HepG2 (cell line): ENCODE data around the gene SELENOM. TPM values are rescaled to one million over a fixed set of nuclear protein-coding genes. Genes with fewer than 3 reads are reported as not detected.
A peak's percentile ranks its signal among the peaks of the same experiment; 100 is the strongest.
"Not testable (repeated sequence)": the region's sequence is repeated elsewhere in the genome, so short reads cannot be mapped to it uniquely, and the experiment has no call there.

Experiments used
- ATAC-seq: fragments of 200-7000 bp; cut with Tn5 transposase; 3 replicates; pipeline ENCODE4 v1.9.1; 2020; ENCODE audit warnings: mild to moderate bottlenecking, moderate library complexity
- BruUV-seq: library from RNA; stranded (reverse); fragments of 400-500 nt; replicated peaks from 2 replicates; lab custom pipeline; 2021; lab: Mats Ljungman, UMichigan
- CTCF ChIA-PET: fragments of 300-600 bp; formaldehyde crosslinking; extraction: SDS; loops from one replicate; lab custom pipeline; 2021; ENCODE audit warnings: low total read pairs, inconsistent platforms, low intra/inter-chr PET ratio; lab: Yijun Ruan, JAX
- POLR2A ChIA-PET: fragments of 350-600 bp; sonication (Branson Sonifier 250); formaldehyde crosslinking; loops from one replicate; lab custom pipeline; 2020; ENCODE audit warnings: antibody characterized with exemption, inconsistent platforms; lab: Yijun Ruan, JAX
- DNase-seq: peaks from one replicate; pipeline ENCODE4 v3.0.0-alpha.2; 2015; ENCODE audit warnings: low spot score
- FAIRE-seq: peaks from 3 replicates; lab custom pipeline; 2011; peaks lifted over from hg19 to GRCh38; lab: Jason Lieb, UNC
- H2AFZ ChIP-seq: one replicate; pipeline ENCODE4 v1.6.1; 2011; ENCODE audit warnings: low read length, inconsistent platforms
- H3K27ac ChIP-seq: fragments of 300-600 bp; 3 replicates; pipeline ENCODE4 v1.8.0; 2011; ENCODE audit warnings: mixed run types, mild to moderate bottlenecking, mixed read lengths, low read length, inconsistent platforms; ENCODE audit not compliant: insufficient read depth; ENCODE audit errors: extremely low read length
- H3K27me3 ChIP-seq, 2 experiments: fragments of 200-600 bp in 1 of 2; 2 replicates in 1 of 2; 3 replicates in 1 of 2; pipeline versions ENCODE4 v1.6.0 to v1.8.0; 2011; ENCODE audit warnings: low read length in 2 of 2, mild to moderate bottlenecking in 2 of 2, moderate library complexity in 2 of 2, inconsistent platforms in 1 of 2; ENCODE audit not compliant: insufficient read depth in 2 of 2, control insufficient read depth in 1 of 2
- H3K36me3 ChIP-seq, 2 experiments: fragments of 200-600 bp in 1 of 2; replicated peaks in 1 of 2; 2 replicates in 1 of 2; 3 replicates in 1 of 2; pipeline versions ENCODE4 v1.5.1 to v1.8.0; 2011; ENCODE audit warnings: low read length in 2 of 2, inconsistent platforms in 1 of 2; ENCODE audit not compliant: insufficient read depth in 2 of 2, control insufficient read depth in 1 of 2
- H3K4me1 ChIP-seq: 2 replicates; pipeline ENCODE4 v1.5.1; 2012; ENCODE audit warnings: low read length, inconsistent platforms; ENCODE audit not compliant: insufficient read depth
- H3K4me2 ChIP-seq: 2 replicates; pipeline ENCODE4 v1.6.0; 2011; ENCODE audit warnings: low read depth, low read length, inconsistent platforms
- H3K4me3 ChIP-seq, 3 experiments: fragments of 200-600 bp in 1 of 3; sonication (generic), shearing (Covaris generic) in 1 of 3; replicated peaks in 1 of 3; 2 replicates each; pipeline ENCODE4 v1.5.1; 2011 to 2016; ENCODE audit warnings: low read length in 3 of 3, inconsistent platforms in 2 of 3, low read depth in 2 of 3, mild to moderate bottlenecking in 2 of 3, control low read depth in 1 of 3, mixed read lengths in 1 of 3; ENCODE audit not compliant: insufficient read depth in 1 of 3
- H3K79me2 ChIP-seq: one replicate; pipeline ENCODE4 v1.6.1; 2011; ENCODE audit warnings: low read length, inconsistent platforms; ENCODE audit not compliant: insufficient read depth
- H3K9ac ChIP-seq: 2 replicates; pipeline ENCODE4 v1.6.0; 2011; ENCODE audit warnings: mild to moderate bottlenecking, low read depth, low read length, inconsistent platforms; ENCODE audit not compliant: insufficient read depth
- H3K9me3 ChIP-seq: 2 replicates; pipeline ENCODE4 v1.5.1; 2012; ENCODE audit warnings: mild to moderate bottlenecking, low read length
- H4K20me1 ChIP-seq: 2 replicates; pipeline ENCODE4 v1.6.0; 2011; ENCODE audit warnings: inconsistent platforms, mild to moderate bottlenecking, low read length, moderate library complexity; ENCODE audit not compliant: insufficient read depth
- ETV5 ChIP-seq: IDR thresholded peaks from 2 replicates; pipeline ENCODE4 v1.6.1; 2018; ENCODE audit warnings: missing biosample characterization, missing genetic modification reagents, inconsistent platforms, borderline replicate concordance
- JARID2 ChIP-seq: sonication (generic); formaldehyde crosslinking; IDR thresholded peaks from 2 replicates; pipeline ENCODE4 v1.8.1; 2023; ENCODE audit warnings: missing genetic modification reagents, inconsistent platforms; ENCODE audit not compliant: insufficient replicate concordance
- MAFF ChIP-seq: IDR thresholded peaks from 2 replicates; pipeline ENCODE4 v1.6.1; 2011; ENCODE audit warnings: low read depth, low read length, improper control_type of control experiment
- SALL1 ChIP-seq: sonication (generic); formaldehyde crosslinking; IDR thresholded peaks from 2 replicates; pipeline ENCODE4 v1.8.0; 2022; ENCODE audit warnings: mild to moderate bottlenecking, missing genetic modification reagents
- ZFX ChIP-seq: sonication (generic); formaldehyde crosslinking; IDR thresholded peaks from 2 replicates; pipeline ENCODE4 v1.4.0; 2020; ENCODE audit warnings: mild to moderate bottlenecking, low read depth, missing genetic modification reagents, moderate library complexity
- ZFY ChIP-seq: sonication (generic); formaldehyde crosslinking; IDR thresholded peaks from 2 replicates; pipeline ENCODE4 v1.4.0; 2020; ENCODE audit warnings: missing genetic modification reagents
- ZNF121 ChIP-seq: sonication (generic); formaldehyde crosslinking; IDR thresholded peaks from 2 replicates; pipeline ENCODE4 v1.5.0; 2020; ENCODE audit warnings: mild to moderate bottlenecking, missing genetic modification reagents
- ZNF232 ChIP-seq: sonication (generic); formaldehyde crosslinking; IDR thresholded peaks from 2 replicates; pipeline ENCODE4 v1.4.0; 2020; ENCODE audit warnings: missing genetic modification reagents, borderline replicate concordance
- ZNF333 ChIP-seq: sonication (generic); formaldehyde crosslinking; IDR thresholded peaks from 2 replicates; pipeline ENCODE4 v1.4.0; 2020; ENCODE audit warnings: mild to moderate bottlenecking, missing genetic modification reagents, borderline replicate concordance
- ZNF687 ChIP-seq: sonication (generic); formaldehyde crosslinking; IDR thresholded peaks from 2 replicates; pipeline ENCODE4 v1.5.1; 2020; ENCODE audit warnings: mild to moderate bottlenecking, missing genetic modification reagents, moderate library complexity
- ZNF784 ChIP-seq: sonication (generic); formaldehyde crosslinking; IDR thresholded peaks from 2 replicates; pipeline ENCODE4 v1.5.1; 2020; ENCODE audit warnings: missing genetic modification reagents, mild to moderate bottlenecking, borderline replicate concordance
- WGBS: methylation state at CpG from one replicate; pipeline ENCODE4 v1.1.6; 2017; ENCODE audit warnings: low lambda C conversion rate; 5-methylcytosine and 5-hydroxymethylcytosine counted together
- in situ Hi-C: cut with HindIII; loops from 2 replicates; pipeline ENCODE4 v1.10.0; 2017; ENCODE audit warnings: low pct_unique_long_range_greater_than_20kb; ENCODE audit not compliant: extremely low pct_ligation_motif_present
- intact Hi-C: fragments of 100-400 bp; cut with micrococcal nuclease; formaldehyde crosslinking; loops from one replicate; pipeline ENCODE4 v1.10.0; 2022; ENCODE audit not compliant: unreplicated experiment
- polyA plus RNA-seq, 8 experiments: library from polyadenylated mRNA; depleted of rRNA in 3 of 8; stranded (reverse) in 7 of 8; unstranded in 1 of 8; fragments of >200 nt; fragmentation: Illumina TruSeq in 4 of 8; extraction: Trizol in 4 of 8; gene quantifications; 2 replicates each; pipeline versions ENCODE4 v1.2.1 to v1.2.3, GENCODE V29; 2011 to 2016; ENCODE audit warnings: low read depth in 4 of 8, missing spikeins in 1 of 8, mixed read lengths in 1 of 8; ENCODE audit not compliant: insufficient read depth in 1 of 8
- total RNA-seq, 5 experiments: library from RNA; depleted of rRNA; stranded (reverse); fragments of >200 nt; fragmentation: Illumina TruSeq; extraction: Trizol; gene quantifications; 2 replicates each; pipeline ENCODE4 v1.2.3, GENCODE V29; 2016; ENCODE audit warnings: low read depth in 1 of 5

The SELENOM gene
- total and polyA plus RNA-seq, 2 of the 13 experiments (the other 11 are each of a cell fraction or from before 2014, with no cell fraction given) = 4.1 to 4.3 TPM

GRCh38 chr22:31062566-31063230 lies 44.7 kb downstream of the SELENOM start (continued):
- TF ChIP-seq ZNF784 (CRISPR knock-in tag) = no peak
- no peak for TF ChIP-seq ZNF121 (CRISPR knock-in tag)
- TF ChIP-seq ZNF232 = no peak
- TF ChIP-seq ZNF333 (CRISPR knock-in tag) = no peak
- no peak for TF ChIP-seq JARID2 (CRISPR knock-in tag)
- no peak for TF ChIP-seq ETV5 (CRISPR knock-in tag)

DNA sequence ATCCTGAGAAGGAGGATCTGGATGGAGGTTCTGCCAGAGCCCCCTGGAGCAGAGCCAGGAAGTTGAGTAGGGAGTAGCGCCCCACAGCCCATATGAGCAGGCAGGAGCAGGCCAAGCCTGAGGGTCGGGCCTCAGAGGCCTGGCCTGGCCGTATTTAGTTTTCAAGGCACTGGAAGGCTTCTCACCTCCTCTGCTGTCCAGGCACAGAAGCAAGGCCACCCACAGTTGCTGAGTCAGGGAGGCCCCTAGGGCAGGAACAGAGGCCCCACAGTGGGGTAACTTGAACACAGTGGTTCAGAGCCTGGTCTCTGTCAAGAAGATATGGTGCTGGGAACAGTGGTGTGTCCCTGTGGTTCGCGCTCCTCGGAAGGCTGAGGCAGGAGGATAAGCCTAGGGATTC lies 47.7 kb downstream of the SELENOM start:
- WGBS = 44% methylated on average over 4 of the region's 6 CpGs
- H3K4me3 ChIP-seq, CTCF ChIA-PET, H3K9ac ChIP-seq, H3K27me3 ChIP-seq, BruUV-seq, H3K9me3 ChIP-seq, POLR2A ChIA-PET, H2AFZ ChIP-seq, H3K79me2 ChIP-seq, H3K4me2 ChIP-seq, FAIRE-seq, DNase-seq, in situ Hi-C loops, ATAC-seq, H4K20me1 ChIP-seq, H3K36me3 ChIP-seq: not testable (repeated sequence)
- peaks cover 67% of the 10 kb centered on the region for H3K4me1 ChIP-seq
- intact Hi-C loops = loop anchor here (5.0 kb wide), 1 partner anchor 92 kb away; the partner anchor contains the start of genes MORC2 and TUG1
- H3K27ac ChIP-seq = peak overlapping the region; percentile 36
- 0 out of 2 replicates have a peak, but pooled peaks have one; percentile 12 for TF ChIP-seq SALL1 (CRISPR knock-in tag)
- TF ChIP-seq MAFF = 0 out of 2 replicates have a peak, but pooled peaks have one; percentile 2
- 0 out of 2 replicates have a peak, but pooled peaks have one; percentile 25 for TF ChIP-seq ZFX (CRISPR knock-in tag)
- TF ChIP-seq ZNF687 = peak; percentile 54
- 0 out of 2 replicates have a peak, but pooled peaks have one; percentile 28 for TF ChIP-seq ZFY
